ENCODE data around the gene AGFG1. TPM values are rescaled to one million over a fixed set of nuclear protein-coding genes. Genes with fewer than 3 reads are reported as not detected.

Gene AGFG1
- total RNA-seq, 1 experiment from 2014 or later: 126 TPM

GRCh38 chr2:227456102-227456501 lies 15.9 kb upstream of the AGFG1 start:
- CTCF ChIA-PET: no interaction called here
- H3K9me3 Mint-ChIP-seq (ENCODE audit: low read depth, unreplicated experiment): no peaks in the 10 kb centered on the region
- TF ChIP-seq CTCF (IDR thresholded peaks at IDR 0.05; ENCODE audit: unreplicated experiment): no peak
- peaks cover 24% of the 10 kb centered on the region for H3K4me1 Mint-ChIP-seq (ENCODE audit: low read depth, unreplicated experiment)
- no peak overlapping the region for H3K4me3 Mint-ChIP-seq (ENCODE audit: low read depth, unreplicated experiment)
- H3K27me3 Mint-ChIP-seq (ENCODE audit: unreplicated experiment): no peaks in the 10 kb centered on the region
- BruUV-seq (replicated peaks): no TSS peak
- no peak for DNase-seq
- H3K36me3 Mint-ChIP-seq (ENCODE audit: insufficient read depth, unreplicated experiment): no peaks in the 10 kb centered on the region
- intact Hi-C loops (cut with micrococcal nuclease; ENCODE audit: unreplicated experiment): no loop called here
- H3K27ac Mint-ChIP-seq (ENCODE audit: unreplicated experiment): no peak overlapping the region

- no peak overlapping the region for H3K4me3 Mint-ChIP-seq (ENCODE audit: low read depth, unreplicated experiment)
- H3K9me3 Mint-ChIP-seq (ENCODE audit: low read depth, unreplicated experiment): no peaks in the 10 kb centered on the region
- CTCF ChIA-PET: interaction anchor here (0.6 to 0.7 kb wide), 2 partner anchors 18 to 52 kb away, joined by 3 read pairs; no protein-coding TSS in a partner anchor
- no peaks in the 10 kb centered on the region for H3K36me3 Mint-ChIP-seq (ENCODE audit: insufficient read depth, unreplicated experiment)
- DNase-seq: no peak
- intact Hi-C loops (cut with micrococcal nuclease; ENCODE audit: unreplicated experiment): no loop called here
- no peak for TF ChIP-seq CTCF (IDR thresholded peaks at IDR 0.05; ENCODE audit: unreplicated experiment)
- H3K27ac Mint-ChIP-seq (ENCODE audit: unreplicated experiment): no peak overlapping the region
- no peaks in the 10 kb centered on the region for H3K27me3 Mint-ChIP-seq (ENCODE audit: unreplicated experiment)
- H3K4me1 Mint-ChIP-seq (ENCODE audit: low read depth, unreplicated experiment): peaks cover 21% of the 10 kb centered on the region
- BruUV-seq (replicated peaks): no TSS peak
These were observed 15.2 kb upstream of the AGFG1 start for GRCh38 chr2:227456772-227457171.

- Mint-ChIP-seq H3K27me3 (ENCODE audit: unreplicated experiment) (no peaks in the 10 kb centered on the region), H3K4me1 (ENCODE audit: low read depth, unreplicated experiment) (peaks cover 42% of the 10 kb centered on the region), H3K27ac (ENCODE audit: unreplicated experiment) (no peak overlapping the region), H3K9me3 (ENCODE audit: low read depth, unreplicated experiment) (no peaks in the 10 kb centered on the region), H3K36me3 (ENCODE audit: insufficient read depth, unreplicated experiment) (no peaks in the 10 kb centered on the region), H3K4me3 (ENCODE audit: low read depth, unreplicated experiment) (no peak overlapping the region)
- BruUV-seq (replicated peaks): no TSS peak
- intact Hi-C loops (cut with micrococcal nuclease; ENCODE audit: unreplicated experiment): no loop called here
- TF ChIP-seq CTCF (IDR thresholded peaks at IDR 0.05; ENCODE audit: unreplicated experiment): no peak
- CTCF ChIA-PET: no interaction called here
- DNase-seq: no peak
These were observed 11.9 kb upstream of the AGFG1 start for GRCh38 chr2:227460070-227460485.

- Mint-ChIP-seq H3K27me3 (ENCODE audit: unreplicated experiment) (no peaks in the 10 kb centered on the region), H3K9me3 (ENCODE audit: low read depth, unreplicated experiment) (no peaks in the 10 kb centered on the region), H3K36me3 (ENCODE audit: insufficient read depth, unreplicated experiment) (no peaks in the 10 kb centered on the region), H3K4me1 (ENCODE audit: low read depth, unreplicated experiment) (peaks cover 41% of the 10 kb centered on the region), H3K27ac (ENCODE audit: unreplicated experiment) (no peak overlapping the region), H3K4me3 (ENCODE audit: low read depth, unreplicated experiment) (no peak overlapping the region)
- intact Hi-C loops (cut with micrococcal nuclease; ENCODE audit: unreplicated experiment): no loop called here
- CTCF ChIA-PET: no interaction called here
- BruUV-seq (replicated peaks): no TSS peak
- TF ChIP-seq CTCF (IDR thresholded peaks at IDR 0.05; ENCODE audit: unreplicated experiment): no peak
- no peak for DNase-seq
These were observed 11.1 kb upstream of the AGFG1 start for GRCh38 chr2:227460833-227461232.

Measured in Calu3 (cell line).